Central memory CD4-positive, alpha-beta T cell (primary cell): Measurements from ENCODE around the gene SLC15A4.

Experiments used
- DNase-seq: peaks from one replicate; pipeline ENCODE4 v3.0.0; 2022

Gene SLC15A4

DNA sequence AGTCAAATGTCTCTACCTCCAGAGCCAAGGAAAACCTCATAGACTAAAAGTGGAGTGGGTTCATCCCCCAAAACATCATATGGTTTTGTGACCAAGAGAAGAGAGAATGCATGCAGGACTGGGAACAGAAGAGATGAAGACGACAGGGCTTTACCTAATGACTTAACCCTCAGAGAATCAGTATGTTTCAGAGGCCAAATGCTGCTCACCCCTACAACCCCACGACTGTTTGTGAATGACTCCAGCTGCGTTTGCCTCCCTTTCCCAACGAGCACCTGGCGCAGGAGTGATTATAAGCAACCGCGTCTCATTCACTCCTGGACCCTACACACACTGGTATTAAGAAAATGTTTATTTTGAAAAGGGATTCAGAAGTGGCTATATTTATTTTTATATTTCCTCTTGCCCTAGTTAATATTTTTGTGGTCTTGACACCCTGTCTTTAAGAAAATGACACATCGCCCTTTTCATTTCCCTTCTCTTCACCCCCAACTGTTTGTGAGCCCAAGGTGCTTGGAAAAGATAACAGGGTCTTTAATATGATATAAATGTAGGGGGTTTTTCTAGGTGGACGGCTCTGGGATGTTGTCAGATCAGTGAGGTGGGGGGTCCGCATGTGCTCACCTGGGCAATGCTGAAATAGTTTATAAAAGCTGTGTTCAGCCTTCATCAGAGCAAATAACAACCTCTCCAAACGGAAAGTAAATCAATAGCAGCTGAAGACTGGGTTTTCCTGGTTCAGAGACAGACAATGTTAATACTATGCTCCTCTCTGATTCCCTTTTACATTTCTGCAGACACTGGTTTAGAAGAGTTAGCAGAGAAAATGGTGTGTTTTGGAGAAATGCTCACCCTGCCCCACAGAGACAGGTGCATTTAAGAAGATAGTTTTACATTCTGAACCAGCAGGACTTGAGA is 77.7 kb downstream of the SLC15A4 start:
- no peak for DNase-seq

DNA sequence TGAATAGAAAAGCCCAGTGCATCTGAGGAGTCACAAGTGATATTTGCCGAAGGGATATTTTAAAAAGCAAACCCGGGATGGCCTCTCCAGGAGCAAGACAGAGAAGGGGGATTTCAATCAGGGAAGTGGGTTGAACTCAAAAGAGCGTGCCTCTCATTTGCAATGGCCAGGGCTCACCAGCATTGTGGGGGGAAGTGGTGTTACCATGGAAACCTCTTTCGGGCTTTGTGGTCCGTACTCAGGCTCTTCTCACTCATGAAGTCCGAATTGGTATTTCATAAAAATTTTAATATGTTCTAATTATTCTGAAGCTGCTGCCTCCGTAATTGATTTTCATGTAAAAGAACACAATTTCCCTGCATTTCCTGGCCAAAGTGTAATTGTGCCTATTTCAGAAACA is 79.8 kb downstream of the SLC15A4 start:
- DNase-seq = no peak
